ENCODE measurements around the gene NFATC1.

DNA sequence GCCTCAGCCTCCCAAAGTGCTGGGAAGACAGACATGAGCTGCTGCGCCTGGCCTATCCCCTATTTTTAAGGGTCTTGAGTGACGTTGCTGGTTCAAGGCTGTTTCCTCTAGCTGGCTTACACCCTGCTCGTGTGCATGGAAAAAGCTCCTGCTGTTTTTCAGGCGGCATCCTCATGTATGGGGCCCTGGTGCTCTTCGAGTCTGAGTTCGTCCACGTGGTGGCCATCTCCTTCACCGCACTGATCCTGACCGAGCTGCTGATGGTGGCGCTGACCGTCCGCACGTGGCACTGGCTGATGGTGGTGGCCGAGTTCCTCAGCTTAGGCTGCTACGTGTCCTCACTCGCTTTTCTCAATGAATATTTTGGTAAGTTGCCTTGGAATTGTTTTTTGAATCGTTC lies 22.0 kb upstream of the NFATC1 start:
- TF ChIP-seq, protein P1, sequence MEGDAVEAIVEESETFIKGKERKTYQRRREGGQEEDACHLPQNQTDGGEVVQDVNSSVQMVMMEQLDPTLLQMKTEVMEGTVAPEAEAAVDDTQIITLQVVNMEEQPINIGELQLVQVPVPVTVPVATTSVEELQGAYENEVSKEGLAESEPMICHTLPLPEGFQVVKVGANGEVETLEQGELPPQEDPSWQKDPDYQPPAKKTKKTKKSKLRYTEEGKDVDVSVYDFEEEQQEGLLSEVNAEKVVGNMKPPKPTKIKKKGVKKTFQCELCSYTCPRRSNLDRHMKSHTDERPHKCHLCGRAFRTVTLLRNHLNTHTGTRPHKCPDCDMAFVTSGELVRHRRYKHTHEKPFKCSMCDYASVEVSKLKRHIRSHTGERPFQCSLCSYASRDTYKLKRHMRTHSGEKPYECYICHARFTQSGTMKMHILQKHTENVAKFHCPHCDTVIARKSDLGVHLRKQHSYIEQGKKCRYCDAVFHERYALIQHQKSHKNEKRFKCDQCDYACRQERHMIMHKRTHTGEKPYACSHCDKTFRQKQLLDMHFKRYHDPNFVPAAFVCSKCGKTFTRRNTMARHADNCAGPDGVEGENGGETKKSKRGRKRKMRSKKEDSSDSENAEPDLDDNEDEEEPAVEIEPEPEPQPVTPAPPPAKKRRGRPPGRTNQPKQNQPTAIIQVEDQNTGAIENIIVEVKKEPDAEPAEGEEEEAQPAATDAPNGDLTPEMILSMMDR (IDR thresholded peaks at IDR 0.05), result no peak
- no peak for TF ChIP-seq POLR2A (IDR thresholded peaks at IDR 0.05)
